CD4-positive, alpha-beta T cell treated with Interleukin-6 for 4 hours (primary cell): ENCODE data around the gene CATSPERE.
A peak's percentile ranks its signal among the peaks of the same experiment; 100 is the strongest.
"Not testable (repeated sequence)": the region's sequence is repeated elsewhere in the genome, so short reads cannot be mapped to it uniquely, and the experiment has no call there.

Experiments used
- DNase-seq: peaks from one replicate; pipeline ENCODE4 v3.0.0-alpha.2; 2020; ENCODE audit warnings: mixed read lengths

Gene CATSPERE

DNA sequence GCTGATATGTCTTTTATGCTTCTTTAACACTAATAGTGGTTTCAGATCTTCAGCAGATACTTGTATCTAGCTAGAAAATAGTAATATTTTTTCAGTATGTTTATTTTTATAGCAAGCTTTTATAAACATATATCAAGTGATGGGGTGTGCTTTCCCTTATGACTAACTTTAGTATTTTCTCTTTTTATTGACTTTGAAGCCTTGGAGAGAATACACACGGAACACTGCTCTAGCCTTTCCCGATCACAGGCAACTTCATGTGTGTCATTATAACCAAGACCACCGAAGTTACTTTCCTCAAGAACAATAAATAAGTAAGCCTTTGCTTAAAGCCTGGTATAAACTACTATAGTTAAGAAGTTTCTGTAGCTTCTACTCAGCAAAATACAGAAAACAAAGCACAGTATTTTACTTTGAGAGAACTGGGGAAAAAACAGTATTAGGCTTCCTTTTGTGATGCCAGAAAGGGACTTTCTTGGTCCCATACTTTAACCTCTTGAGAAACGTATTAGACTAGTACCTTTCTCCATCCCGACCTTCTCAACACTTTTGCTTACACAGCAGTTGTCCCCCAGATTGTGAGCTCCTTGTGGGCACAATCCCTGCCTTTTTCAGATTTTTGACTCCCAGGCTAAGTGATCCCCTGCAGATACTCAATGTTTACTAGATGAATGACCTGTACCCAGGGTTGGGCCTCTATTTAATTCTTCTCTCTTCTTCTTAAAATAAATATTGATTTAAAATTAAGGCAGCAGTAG lies 12.6 kb upstream of the CATSPERE start:
- no peak for DNase-seq

DNA sequence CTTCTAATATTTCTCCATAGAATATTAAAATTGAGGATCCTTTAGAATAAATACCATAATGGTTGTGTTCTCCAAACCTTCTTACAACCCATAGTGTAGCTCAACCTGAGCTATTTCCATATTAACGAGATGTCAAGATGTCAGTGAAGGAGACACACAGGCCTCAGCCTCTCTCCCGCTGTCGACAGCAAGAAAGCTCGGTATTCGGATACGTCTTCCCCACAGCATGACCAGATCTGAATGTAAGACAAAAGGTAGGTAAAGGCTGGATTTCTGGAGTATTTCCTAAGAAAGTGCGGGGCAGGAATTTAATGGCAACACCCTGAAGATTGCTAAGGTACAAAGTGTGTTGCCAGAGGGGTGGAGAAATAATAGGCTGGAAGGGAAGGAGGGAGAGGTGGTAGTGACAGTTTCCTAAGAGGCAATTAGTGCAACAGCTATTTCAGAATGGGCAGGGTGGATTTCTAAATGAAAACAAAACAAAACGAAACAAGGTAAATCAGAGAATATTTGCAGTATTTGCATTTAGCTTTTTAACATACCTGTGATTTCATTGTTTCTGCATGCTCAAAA lies 11.1 kb upstream of the CATSPERE start:
- no peak for DNase-seq

DNA sequence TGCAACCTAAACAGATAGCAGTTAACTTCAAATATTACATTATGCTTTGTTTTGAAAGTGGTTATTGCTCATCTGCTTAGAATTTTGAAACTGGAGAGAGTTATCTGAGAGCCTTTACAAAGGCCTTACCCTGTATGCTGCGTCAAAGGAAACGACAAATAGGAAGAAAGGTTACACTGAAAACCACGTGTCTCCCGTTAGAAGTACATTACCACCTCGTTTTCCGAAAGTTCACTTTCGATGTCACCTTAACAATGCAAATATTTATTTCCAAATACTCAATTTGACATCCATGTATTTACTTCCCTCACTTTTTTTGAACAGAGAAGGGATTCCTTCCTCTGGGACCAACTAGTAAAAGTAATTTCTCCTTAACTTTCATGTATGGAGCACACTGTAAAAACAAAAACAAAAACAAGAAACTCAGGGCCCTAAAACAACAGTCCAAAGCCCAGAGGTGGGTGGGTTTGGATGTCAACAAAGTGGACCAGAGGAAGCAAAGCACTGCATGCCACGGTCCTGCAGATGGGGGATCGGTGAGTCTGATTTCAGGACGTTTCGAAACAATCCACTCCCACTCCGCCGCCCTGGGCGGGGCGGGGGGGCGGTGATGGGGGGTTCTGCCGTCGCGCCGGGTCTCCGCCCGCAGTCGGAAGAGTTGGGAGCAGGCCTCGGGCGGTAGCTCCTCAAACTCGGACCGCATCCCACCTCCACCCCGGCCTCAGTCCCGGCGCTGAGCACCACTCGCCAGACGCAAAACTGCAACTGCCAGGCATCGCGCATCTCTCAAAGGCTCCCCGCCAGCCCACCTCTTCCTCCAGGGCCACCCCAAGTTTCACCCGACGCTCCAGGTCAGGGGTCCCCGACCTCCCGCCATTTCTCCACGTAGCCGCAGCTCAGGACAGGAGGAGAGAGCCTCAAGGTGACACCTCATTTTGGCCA lies 10.2 kb upstream of the CATSPERE start:
- peak; percentile 69 for DNase-seq

DNA sequence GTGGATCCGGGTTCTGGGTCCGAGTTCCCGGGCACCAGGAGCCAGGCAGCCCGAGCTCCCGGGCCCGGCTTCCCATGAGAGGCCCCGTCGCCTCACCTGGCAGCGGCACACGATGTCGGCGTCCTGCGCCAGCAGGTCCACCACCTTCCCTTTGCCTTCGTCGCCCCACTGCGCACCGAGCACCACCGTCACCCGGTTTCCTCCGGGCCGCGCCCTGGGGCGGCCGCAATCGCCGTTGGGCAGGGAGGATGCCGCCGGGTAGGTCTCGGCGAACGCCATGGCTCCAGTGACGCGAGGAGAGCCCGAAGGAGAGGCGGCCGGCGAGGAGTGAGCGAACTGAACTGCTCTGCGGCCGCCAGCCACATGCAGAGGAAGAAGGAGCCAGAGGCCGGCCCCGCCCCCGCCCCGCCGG lies 9.5 kb upstream of the CATSPERE start, which contains the start of gene ADSS2:
Gene ADSS2, minus strand, starts transcription at position 371 of the 412 bp plus-strand sequence. Its CDS starts 92 bp downstream, at position 279.
- DNase-seq: no peak

DNA sequence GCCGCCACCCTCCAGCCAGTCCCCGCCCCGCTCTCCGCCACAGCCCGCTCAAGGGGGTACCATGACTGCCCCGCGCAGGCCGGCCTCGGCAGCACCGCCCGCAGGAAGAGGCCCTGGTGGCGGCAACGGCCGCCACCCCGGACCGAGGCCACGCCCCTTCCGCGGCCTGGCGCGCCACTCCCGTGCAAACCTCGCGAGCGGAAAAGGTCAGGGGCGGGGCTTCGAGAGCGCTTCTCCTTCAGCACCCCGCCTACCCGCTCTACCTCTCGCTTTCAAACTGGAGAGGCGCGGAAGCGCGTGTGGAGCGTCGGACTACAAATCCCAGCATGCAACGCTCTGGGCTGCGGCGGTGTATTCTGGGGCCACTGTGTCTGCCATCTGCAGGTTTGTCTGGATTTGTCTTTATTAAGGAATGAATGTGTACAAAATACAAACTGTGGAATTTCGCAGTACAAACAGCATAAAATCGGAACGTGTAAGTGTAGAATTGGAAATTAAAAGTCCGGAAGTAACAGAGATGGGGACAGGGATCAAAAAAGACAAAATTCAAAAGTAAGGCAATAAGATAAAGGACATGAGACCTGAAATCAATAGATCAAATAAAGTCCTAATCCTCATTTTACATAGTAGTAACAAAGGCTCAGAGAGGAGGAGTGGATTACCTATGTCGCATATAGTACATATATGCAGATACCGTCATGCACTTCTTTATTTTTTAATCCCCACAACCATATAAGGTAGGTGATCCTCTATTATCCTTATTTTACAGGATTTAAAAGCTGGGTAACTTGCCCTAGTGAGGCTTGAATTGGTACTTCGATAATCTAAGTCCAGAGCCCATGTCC lies 8.9 kb upstream of the CATSPERE start:
- peak; percentile 100 for DNase-seq

DNA sequence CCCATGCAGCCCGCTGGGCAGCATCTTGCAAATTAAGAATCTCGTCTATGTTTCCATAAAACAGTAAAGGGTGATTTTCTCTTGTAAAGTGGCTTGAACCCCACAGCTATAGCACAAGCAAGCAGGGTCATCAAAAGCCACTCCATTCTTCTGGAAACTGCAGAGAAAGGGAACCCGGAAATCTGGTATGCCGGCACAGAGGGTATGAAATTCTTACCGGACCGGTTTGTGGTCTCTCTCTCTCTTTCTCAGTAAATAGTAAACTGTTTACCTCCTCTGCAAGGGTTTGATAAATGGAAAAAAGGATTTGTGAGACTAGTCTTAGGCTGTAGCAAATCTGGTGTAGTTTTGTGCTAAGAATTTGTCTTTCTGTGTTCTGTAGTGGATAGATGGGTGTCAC lies 6.7 kb upstream of the CATSPERE start:
- DNase-seq: no peak

DNA sequence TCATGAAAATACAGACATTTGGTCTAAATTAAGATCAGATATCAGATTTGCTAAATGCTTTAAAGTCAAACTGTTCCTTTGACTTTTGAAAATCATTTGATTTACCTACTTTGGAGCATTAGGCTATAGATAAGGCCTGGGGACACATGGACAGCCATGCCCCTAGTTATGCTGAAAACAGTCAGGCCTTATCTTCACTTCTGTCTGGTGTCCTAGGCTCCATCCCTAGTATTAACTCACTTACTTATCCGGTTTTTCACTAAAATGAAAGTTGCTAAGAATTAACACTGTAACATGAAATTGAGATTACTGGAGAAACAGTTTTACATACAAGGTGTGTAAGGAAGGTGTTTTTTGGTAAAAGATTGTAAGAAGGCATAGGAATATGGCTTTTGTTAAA lies 4.5 kb upstream of the CATSPERE start:
- no peak for DNase-seq

DNA sequence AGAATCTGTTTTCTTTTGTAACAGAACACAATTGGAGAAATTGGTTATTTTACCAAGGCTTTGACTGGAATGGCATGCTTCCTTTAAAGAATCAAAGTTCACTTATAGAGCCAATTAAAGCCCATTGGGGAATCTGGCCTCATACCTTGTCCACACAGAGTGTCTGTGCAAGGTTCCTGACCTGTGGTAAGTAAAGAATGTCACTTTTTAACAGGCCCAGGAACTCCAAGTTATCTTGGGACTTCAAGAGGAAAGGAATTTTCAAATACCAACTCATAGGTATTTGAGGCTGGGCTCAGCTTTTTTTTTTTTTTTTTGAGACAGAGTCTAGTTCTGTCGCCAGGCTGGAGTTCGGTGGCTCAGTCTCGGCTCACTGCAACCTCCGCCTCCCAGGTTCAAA lies 2.3 kb upstream of the CATSPERE start:
- no peak for DNase-seq

DNA sequence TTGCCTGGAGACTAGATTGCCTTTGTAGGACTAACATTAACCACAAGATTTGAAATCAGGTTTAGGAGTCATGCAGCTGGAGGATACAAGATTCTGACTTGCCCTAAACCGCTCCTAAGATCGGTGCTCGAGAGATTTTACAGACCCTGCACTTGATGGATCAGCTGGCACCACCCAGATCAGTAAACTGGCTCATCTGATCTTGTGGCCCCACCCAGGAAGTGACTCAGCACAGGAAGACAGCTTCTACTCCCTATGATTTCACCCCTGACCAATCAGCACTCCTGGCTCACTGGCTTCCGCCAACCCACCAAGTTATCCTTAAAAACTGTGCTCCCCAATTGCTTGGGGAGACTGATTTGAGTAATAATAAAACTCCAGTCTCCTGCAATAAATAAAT lies 876 bp upstream of the CATSPERE start:
- peak; percentile 39 for DNase-seq

DNA sequence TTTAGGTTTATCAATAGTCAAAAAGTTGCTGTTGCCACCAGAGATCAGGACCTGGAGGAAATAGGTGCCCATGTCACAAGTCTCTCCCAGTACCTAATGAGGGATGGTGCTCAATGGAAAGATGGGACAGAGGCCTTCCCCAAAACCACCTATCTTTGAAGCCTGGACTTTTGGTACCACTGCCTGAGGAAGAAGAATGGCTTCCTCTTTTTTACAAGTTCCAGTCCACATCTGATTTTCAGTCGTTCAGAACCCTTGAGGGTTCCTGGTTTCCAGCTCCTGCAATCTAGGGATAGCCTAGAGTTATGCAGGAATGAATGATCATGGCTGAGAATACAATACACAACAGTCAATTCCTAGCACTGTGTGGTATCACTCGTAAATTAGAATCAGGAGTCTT lies 5.7 kb downstream of the CATSPERE start:
- DNase-seq: no peak

DNA sequence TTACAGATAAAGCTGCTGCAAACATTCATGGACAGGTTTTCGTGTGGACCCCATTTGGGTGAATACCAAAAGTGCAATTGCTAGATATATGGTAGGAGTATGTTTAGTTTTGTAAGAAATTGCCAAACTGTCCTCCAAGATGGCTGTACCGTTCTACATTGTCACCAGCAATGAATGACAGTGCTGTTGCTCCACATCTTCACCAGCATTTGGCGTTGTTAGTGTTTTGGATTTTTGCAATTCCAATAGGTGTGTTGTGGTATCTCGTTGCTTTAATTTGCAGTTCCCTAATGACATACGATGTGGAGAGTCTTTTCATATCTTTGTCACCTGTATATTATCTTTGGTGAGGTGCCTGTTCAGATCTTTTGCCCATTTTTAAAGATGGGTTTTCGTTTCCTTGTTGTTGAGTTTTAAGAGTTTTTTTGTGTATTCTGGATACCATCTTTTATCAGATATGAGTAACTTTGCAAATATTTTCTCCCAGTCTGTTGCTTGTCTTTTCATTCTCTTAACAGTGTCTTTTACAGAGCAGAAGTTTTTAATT lies 12.1 kb downstream of the CATSPERE start:
- no peak for DNase-seq

DNA sequence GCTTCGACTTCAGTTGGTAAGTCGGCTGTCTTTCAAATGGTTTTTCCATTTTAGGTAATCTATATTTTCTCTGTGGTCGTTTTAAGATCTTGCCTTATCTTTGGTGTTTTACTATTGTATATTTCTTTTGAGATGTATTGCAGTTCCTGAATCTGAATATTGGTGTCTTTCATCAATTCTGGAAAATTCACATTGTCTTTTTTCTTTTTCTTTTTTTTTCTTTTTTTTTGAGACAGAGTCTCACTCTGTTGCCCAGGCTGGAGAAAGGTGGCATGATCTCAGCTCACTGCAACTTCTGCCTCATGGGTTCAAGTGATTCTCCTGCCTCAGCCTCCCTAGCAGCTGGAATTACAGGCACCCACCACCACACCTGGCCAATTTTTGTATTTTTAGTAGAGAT lies 23.9 kb downstream of the CATSPERE start:
- not testable (repeated sequence) for DNase-seq

DNA sequence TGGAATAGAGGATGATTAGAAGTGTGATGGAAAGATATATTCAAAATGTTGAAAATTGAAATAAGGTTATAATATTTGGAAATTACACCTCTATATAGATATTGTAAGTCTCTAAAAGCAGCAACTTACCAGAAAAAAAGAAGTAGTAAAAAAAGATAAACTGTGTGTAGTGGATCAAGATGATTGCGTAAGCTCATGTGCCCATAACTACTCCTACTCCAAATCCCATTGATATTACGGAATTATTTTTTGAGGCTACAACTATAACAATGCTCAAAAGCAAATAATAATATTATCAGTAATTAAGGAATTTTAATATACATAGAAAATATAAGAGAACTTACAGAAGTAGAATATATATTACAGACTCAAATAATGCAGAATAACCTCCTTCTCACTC lies 33.6 kb downstream of the CATSPERE start:
- no peak for DNase-seq

DNA sequence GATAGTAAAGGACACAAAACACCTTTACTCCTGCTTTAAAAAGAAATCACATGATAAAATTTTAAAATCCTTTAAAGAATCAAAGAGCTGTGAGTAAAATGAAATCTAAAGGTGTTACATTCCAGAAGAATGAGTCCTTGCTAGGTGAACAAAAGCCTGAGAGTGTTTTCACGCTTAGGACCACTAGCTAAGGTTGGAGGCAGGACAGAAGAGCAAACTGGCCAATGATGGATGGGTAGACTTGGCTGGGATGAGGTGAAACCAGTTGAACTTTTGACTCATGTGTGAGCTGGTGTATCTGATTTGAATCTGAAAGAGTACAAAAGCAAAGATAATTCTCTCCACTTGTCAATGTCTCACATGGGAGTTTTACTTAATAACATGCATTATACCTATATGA lies 35.1 kb downstream of the CATSPERE start:
- DNase-seq: no peak

DNA sequence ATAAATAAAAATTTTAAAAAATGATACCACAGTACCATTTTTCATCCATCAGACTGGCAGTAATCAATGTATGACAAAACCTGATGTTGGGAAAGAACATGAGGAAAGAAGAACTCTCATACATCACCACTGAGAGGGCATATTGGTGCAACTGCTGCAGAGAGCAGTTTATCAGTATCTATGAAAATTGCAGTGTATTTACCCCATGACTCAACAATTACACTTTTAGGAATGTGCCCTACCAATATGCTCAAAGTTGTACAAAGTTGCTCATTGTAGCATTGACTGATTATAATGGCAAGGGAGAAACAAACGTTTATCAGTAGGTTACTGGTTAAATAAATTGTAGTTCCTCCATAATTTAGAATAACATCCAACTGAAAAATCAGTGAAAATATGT lies 36.7 kb downstream of the CATSPERE start:
- no peak for DNase-seq

DNA sequence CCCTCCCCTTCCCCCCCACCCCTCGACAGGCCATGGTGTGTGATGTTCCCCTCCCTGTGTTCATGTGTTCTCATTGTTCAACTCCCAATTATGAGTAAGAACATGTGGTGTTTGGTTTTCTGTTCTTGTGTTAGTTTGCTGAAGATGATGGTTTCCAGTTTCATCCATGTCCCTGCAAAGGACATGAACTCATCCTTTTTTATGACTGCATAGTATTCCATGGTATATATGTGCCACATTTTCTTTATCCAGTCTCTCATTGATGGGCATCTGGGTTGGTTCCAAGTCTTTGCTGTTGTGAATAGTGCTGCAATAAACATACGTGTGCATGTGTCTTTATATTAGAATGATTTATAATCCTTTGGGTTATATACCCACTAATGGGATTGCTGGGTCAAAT lies 38.4 kb downstream of the CATSPERE start:
- not testable (repeated sequence) for DNase-seq

DNA sequence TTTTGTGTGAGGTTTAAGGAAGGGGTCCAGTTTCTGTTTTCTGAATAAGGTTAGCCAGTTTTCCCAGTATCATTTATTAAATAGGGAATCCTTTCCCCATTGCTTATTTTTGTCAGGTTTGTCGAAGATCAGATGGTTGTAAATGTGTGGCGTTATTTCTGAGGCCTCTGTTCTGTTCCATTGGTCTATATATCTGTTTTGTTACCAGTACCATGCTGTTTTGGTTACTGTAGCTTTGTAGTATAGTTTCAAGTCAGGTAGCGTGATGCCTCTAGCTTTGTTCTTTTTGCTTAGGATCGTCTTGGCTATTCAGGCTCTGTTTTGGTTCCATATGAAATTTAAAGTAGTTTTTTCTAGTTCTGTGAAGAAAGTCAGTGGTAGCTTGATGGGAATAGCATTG lies 39.4 kb downstream of the CATSPERE start:
- DNase-seq: not testable (repeated sequence)

DNA sequence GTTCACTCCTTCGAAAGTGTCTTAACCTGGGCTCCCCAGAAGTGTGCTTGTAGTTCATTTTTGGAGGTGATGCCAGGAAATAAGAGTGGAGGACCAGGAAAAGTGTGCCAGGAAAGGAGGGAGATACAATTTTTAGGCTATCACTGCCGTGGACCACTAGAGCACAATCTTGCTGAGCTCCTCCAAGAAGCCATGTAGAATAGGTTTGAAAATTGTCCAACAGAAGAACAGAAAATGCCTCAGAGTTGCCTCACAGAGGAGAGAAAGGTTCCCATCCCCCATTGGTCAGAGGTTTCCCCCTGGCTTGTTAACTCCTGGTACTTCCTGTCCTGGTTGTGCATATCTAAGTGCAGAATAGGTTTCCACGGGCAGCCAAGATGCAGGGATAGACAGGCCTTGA lies 41.6 kb downstream of the CATSPERE start:
- no peak for DNase-seq

DNA sequence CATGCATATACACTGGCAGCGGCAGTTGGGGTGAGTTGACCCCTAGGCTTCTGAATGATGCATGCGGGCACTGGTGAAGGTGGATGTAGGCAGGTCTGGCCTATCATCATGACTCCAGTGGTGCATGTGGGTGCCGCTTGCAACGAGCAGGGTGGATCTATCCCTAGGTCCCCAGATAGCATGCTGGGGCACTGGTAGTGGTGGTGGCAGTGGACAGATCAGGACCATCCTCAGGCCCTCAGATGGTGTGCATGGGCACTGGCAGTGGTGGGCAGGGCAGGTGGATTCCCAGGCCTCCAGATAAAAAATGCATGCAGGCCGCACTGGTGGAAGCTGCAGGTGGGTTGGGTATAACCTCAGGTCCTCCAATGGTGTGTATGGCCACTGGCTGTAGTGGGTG lies 52.4 kb downstream of the CATSPERE start:
- DNase-seq: no peak

DNA sequence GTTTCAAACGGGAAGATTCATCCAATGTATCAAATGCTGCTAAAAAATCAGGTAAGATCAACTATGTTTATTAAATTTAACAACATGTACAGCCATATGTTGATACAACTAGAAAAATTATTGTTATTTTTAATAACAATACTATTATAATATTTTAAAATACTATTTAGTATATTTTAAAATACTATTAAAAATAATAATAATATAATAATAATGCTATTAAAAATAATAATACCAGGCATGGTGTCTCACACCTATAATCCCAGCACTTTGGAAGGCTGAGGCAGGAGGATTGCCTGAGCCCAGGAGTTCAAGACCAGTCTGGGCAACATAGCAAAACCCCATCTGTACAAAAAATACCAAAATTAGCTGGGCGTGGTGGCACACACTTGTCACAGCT lies 54.6 kb downstream of the CATSPERE start:
- no peak for DNase-seq

DNA sequence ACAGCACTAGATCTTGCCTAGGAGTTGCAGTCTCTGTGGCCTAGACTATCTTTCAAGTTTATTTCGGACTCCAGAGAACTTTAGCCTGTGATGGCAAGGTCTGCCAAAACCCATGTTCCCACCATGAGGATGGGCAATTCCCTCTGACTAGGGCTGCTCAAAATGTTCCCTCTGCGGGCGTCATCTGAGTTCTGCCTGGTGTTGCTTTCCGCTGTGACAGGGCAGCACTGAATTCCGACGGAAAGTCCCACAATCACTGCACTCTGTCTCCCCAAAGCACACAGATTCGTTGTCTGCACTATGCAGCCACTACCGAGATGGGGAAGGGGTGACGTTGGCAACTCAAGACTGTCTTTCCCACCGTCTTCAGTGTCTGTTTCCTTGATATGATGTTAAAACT lies 75.2 kb downstream of the CATSPERE start:
- no peak for DNase-seq

DNA sequence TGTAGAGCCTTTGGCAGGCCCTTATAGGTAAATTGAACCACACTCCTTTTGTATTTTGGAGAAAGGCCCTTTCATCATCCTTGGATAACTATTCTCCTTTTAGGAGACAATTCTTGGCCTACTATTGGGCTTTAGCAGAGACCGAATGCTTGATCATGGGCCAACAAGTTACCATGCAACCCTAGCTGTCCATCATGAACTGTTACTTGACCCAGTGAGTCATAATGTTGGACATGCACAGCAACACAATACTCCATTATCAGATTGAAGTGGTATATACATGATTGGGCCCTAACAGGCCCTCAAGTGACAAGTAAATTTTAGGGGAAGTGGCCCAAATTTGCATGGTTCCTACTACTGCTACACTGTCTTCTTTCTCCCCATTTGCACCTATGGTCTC lies 84.4 kb downstream of the CATSPERE start:
- DNase-seq: no peak
